NCI-H345 treated with DMSO at 0.1 percent for 48 hours (cell line): ENCODE measurements around the gene FAM25C.
"Not testable (repeated sequence)": the region's sequence is repeated elsewhere in the genome, so short reads cannot be mapped to it uniquely, and the experiment has no call there.

ENCODE experiments used
- DNase-seq: peaks from one replicate; lab custom pipeline; 2025; ENCODE audit not compliant: unreplicated experiment; lab: John Stamatoyannopoulos, UW

Gene FAM25C

DNA sequence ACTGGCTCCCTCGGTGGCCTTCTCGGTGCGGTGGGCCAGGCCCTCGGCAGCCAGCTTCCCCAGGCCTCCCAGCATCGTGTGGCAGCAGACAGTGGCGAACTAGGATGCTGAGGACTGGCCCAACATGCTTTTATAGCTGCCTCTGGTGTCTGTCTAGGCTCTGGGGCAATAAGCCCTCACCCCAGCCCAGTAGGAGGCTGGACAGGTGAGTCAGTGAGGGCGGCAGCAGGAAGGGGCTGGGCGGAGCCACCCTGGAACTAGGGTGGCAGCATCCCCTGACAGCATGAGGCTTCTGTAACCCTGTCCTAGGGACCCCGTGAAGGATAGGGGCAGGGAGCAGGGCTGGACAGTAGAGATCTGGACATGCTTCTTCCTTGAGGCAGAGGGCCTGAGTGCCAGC lies at the start of gene FAM25C:
Gene FAM25C (minus strand): TSS at position 101 of the 400 bp plus-strand sequence. CDS start 26 bp downstream, at position 75.
- DNase-seq = not testable (repeated sequence)

DNA sequence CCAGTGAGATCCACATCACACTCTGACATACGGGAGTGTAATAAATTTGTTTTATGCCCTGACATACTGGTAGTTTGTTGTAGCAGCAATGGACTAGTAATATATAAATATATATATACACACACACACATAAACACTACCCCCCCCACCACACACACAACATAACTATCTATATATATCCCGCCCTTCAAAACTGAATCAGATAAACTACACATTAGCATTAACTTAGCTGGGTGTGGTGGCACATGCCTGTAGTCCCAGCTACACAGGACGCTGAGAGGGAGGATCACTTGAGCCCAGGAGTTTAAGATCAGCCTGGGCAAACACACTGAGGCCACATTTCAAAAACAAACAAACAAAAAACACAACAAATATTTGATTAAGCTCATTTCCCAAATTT lies 45.0 kb upstream of the FAM25C start:
- not testable (repeated sequence) for DNase-seq

DNA sequence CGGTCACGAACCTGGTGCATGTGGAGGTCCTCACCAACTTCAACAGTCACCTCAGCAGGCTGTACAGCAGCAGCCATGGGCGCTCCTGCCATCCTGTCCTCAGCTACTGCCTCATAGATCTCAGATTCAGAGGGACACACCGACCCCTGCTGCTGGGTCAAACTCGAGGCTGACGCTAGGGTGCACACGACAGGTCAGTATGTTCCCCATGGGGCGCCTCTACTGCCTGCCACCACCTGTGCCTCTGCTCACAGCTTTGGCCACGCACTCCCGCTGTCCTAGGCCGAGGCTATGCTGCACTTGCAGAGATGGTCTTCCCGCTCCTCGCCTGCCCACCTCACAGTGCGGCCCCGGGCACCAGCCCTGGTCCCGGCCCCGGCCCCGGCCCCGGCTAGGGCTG lies 31.8 kb upstream of the FAM25C start:
- not testable (repeated sequence) for DNase-seq

DNA sequence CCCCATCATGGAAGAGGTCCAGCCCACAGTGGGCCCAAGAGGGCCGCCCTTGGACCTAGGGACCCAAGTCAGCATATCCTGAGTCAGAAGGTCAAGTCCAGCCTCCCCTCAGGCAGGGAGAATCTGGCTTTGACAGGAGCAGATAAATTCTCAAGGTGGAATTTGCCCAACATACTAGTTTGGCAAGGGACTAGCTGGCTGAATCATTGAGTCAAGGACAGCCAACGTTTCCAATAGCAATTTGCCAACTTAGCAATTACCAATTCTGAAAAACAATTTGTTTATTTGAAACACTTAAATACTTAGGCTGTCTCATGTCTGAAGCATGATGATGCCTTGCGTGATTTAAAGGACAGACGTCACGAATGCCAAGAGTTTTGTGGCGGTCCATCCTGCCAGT lies 2.7 kb upstream of the FAM25C start:
- DNase-seq = not testable (repeated sequence)

- DNase-seq = not testable (repeated sequence)
These were observed 5.5 kb downstream of the FAM25C start for GRCh38 chr10:47994045-47994444.

GRCh38 chr10:47992560-47992959 lies 7.0 kb downstream of the FAM25C start:
- DNase-seq = not testable (repeated sequence)

GRCh38 chr10:47991706-47992105 lies 7.9 kb downstream of the FAM25C start:
- DNase-seq = not testable (repeated sequence)

GRCh38 chr10:47990097-47990496 lies 9.5 kb downstream of the FAM25C start:
- not testable (repeated sequence) for DNase-seq

DNA sequence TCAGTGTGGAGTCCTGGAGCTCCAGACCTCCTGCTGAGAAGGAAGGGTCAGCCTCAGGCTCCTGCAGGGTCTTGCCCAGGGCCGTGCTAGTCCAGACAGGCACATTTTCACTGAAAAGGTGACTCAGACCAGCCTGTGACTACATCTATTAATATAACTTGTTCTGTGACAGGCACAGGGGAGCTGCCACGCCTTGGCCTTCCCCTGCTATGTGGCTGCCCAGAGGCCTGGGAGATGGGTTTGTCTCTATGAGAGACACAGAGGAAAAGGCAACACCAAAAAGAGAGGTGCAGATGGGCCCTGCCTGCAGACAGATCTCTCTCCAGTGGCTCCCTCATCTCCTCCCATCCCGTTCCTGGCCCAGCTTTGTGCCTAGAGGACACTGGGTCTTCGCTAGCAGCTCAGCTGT lies 10.0 kb downstream of the FAM25C start:
- DNase-seq = not testable (repeated sequence)

DNA sequence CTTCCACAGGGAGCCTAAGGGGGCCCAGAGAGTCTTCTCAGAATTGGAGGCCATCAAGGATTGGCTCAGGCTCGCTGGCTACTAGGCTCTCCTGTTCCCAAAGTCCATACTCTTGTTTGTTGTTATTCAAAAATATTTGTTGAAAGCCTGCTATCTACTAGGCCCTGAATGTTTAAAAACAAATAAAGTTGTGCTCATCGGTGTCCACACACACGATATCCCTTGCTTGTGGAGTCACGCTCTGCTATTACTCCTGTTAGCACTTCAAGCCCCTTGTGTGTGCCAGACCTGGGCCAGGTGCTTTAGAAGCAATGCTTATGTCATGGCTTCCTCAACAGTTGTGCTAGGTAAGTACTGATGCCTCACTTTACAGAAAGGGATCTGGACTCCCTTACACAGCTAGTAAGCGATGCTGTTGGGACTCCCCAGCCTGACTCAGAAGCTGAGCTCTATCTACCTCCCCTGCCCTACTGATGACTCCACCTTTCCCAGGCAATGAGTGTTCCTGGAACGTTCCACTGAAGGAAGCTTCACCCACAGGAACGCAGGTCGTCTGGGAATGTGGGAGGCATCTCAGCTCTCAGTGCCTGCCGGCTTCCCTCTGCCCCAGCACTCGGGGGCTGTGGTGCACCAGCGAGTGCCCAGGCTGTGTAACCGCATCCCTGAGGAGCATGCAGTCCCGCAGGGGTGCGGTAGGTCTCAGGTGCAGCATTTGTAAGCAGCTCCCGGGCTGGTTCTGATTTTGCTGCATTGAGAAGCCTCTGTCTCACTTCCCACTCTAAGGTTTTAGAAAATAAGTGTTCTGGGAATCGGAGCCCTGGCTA lies 10.7 kb downstream of the FAM25C start:
- not testable (repeated sequence) for DNase-seq

DNA sequence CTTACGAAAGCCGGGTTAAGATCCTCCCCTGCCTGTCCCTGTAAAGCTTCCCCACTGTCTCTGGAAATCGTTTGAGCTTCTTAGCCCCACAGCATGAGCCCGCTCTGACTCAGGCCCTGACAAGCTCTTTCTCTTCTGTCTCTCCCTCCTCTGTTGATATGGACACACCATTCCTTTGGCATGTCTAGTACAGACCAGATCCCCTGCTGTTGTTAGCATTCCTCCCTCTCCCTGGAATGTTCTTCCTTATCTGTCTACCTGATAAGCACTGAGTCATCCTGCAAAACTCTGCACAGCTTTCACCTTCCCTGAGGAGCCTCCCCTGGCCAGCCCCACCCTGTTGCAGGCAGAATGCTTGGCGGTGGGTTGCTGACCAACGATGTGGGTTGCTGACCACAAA lies 11.6 kb downstream of the FAM25C start:
- not testable (repeated sequence) for DNase-seq

- DNase-seq = not testable (repeated sequence)
These were observed 13.0 kb downstream of the FAM25C start for GRCh38 chr10:47986413-47987230.

GRCh38 chr10:47975409-47975808 lies 24.2 kb downstream of the FAM25C start:
- not testable (repeated sequence) for DNase-seq

- DNase-seq = not testable (repeated sequence)
These were observed 26.5 kb downstream of the FAM25C start for GRCh38 chr10:47973131-47973530.

DNA sequence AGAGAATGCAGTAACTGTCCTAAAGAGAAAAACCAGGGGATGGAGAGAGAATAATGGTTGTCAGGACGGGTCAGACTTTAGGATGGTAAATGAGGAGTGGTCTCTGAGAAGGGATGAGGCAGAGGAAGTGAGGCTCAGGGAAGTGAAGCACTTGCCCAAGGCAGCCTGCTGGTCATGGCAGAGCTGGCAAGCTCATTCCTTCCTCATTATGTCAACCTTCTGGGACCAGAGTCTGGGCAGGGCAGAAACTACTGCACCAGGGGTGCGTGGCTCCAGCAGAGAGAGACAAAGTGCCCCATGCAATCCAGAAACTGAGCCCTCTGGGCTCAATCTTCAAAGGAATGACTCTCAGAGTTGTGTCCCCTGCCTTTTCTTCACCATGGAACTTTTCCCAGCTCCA lies 27.5 kb downstream of the FAM25C start:
- not testable (repeated sequence) for DNase-seq

- not testable (repeated sequence) for DNase-seq
These were observed 28.0 kb downstream of the FAM25C start for GRCh38 chr10:47971598-47971997.

GRCh38 chr10:47970047-47970446 lies 29.5 kb downstream of the FAM25C start:
- not testable (repeated sequence) for DNase-seq

DNA sequence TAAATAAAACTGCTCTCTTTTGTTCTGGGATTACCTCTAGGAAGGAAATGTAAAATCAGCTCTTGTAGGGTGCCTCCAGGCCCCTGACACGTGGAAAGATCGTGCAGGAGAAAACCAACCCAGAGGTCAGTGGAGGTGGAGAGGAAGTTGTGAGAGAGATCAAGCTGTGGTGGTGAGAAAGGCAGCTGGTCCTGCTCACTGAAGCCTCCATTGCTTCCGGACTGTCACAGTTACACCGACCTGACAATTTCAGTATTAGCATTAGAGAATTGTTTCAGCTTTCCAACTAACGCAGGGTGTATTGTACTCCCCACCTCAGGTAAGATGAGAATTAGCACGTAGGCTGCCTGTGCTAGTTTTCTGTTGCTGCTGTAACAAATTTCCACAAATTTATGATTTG lies 30.6 kb downstream of the FAM25C start:
- DNase-seq = not testable (repeated sequence)

DNA sequence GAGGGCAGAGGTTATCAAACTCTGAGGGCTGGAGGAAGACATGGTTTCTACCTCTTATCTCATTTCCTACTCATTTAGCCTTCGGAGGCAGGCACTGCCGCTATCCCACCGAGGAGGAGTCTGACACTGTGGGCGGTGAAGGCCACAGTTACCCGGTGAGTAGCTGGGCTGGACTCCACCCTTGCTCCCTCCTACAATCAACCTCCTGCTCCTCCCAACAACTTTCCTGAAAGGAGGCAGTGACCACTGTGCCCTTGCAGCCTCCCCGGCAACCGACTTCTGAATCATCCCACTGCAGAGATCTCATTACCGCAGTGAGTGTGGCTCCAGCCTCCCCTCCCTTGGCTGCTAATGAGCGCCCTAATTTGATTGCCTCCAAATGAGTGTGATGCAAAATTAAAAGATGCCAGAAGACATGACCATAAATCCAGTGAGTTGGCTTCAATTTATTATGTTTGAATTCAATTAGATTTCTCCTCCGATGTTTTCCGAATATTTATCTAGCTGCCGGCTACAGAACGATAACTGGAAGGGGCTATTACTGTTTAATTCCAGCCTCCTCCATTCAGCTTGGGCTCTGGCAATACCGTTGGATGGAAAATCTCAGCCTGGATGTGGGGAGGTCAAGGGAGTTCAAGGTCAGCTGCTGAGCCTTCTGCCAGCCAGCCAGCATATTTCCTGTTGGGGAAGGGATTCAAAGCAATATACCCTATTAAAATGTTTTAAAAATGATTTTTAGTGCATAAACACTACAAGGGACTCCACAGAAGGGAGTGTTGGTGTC lies 35.1 kb downstream of the FAM25C start:
- DNase-seq = not testable (repeated sequence)

- DNase-seq = not testable (repeated sequence)
These were observed 36.8 kb downstream of the FAM25C start for GRCh38 chr10:47962785-47963184.

GRCh38 chr10:47960699-47961098 lies 38.9 kb downstream of the FAM25C start:
- DNase-seq = not testable (repeated sequence)
